GM21423 (cell line): ENCODE data around the gene FGD6.
"Not testable (repeated sequence)": the region's sequence is repeated elsewhere in the genome, so short reads cannot be mapped to it uniquely, and the experiment has no call there.

Experiments used
- ATAC-seq: cut with Tn5 transposase; IDR thresholded peaks from one replicate; pipeline ENCODE4 v1.9.1; 2021; ENCODE audit warnings: mild to moderate bottlenecking, moderate library complexity; ENCODE audit not compliant: unreplicated experiment

The FGD6 gene

GRCh38 chr12:95217377-95218149, at the start of gene FGD6, which contains the start of gene VEZT:
FGD6 (minus strand) TSS chr12:95217467; CDS start chr12:95217240, 227 bp downstream.
VEZT (plus strand) TSS chr12:95217807; CDS start chr12:95217851, 44 bp downstream.
- peak; percentile 93 for ATAC-seq

GRCh38 chr12:95266254-95266653, 49.0 kb upstream of the FGD6 start:
- ATAC-seq: no peak

GRCh38 chr12:95265765-95266164, 48.5 kb upstream of the FGD6 start:
- no peak for ATAC-seq

GRCh38 chr12:95262808-95263207, 45.5 kb upstream of the FGD6 start:
- ATAC-seq: no peak

GRCh38 chr12:95261109-95261508, 43.8 kb upstream of the FGD6 start:
- no peak for ATAC-seq

- no peak for ATAC-seq
Observed at GRCh38 chr12:95259368-95259767, 42.1 kb upstream of the FGD6 start.

GRCh38 chr12:95258803-95259202, 41.5 kb upstream of the FGD6 start:
- no peak for ATAC-seq

- ATAC-seq: no peak
Observed at GRCh38 chr12:95258151-95258550, 40.9 kb upstream of the FGD6 start.

- ATAC-seq: no peak
Observed at GRCh38 chr12:95257541-95257940, 40.3 kb upstream of the FGD6 start.

- ATAC-seq: no peak
Observed at GRCh38 chr12:95253386-95253785, 36.1 kb upstream of the FGD6 start.

GRCh38 chr12:95248604-95249360, 31.5 kb upstream of the FGD6 start:
- no peak for ATAC-seq

GRCh38 chr12:95248095-95248494, 30.8 kb upstream of the FGD6 start:
- ATAC-seq: no peak

GRCh38 chr12:95244350-95244749, 27.1 kb upstream of the FGD6 start:
- no peak for ATAC-seq

GRCh38 chr12:95243497-95244183, 26.4 kb upstream of the FGD6 start:
- ATAC-seq: no peak

GRCh38 chr12:95241761-95242506, 24.7 kb upstream of the FGD6 start:
- ATAC-seq: no peak

GRCh38 chr12:95241138-95241537, 23.9 kb upstream of the FGD6 start:
- ATAC-seq: not testable (repeated sequence)

- no peak for ATAC-seq
Observed at GRCh38 chr12:95240556-95240955, 23.3 kb upstream of the FGD6 start.

- not testable (repeated sequence) for ATAC-seq
Observed at GRCh38 chr12:95239835-95240234, 22.6 kb upstream of the FGD6 start.

- no peak for ATAC-seq
Observed at GRCh38 chr12:95239216-95239615, 21.9 kb upstream of the FGD6 start.

GRCh38 chr12:95238150-95238549, 20.9 kb upstream of the FGD6 start:
- ATAC-seq: no peak

- ATAC-seq: no peak
Observed at GRCh38 chr12:95237315-95237714, 20.0 kb upstream of the FGD6 start.
